Activated naive CD4-positive, alpha-beta T cell treated with Interleukin-2 at 50 U/mL for 16 hours (primary cell): ENCODE measurements around the gene CDK16.
A peak's percentile ranks its signal among the peaks of the same experiment; 100 is the strongest.

Experiments used
- DNase-seq: peaks from one replicate; pipeline ENCODE4 v3.0.0-alpha.2; 2020

The CDK16 gene

GRCh38 chrX:47228550-47229270 lies 10.2 kb downstream of the CDK16 start:
- no peak for DNase-seq

GRCh38 chrX:47229427-47229826 lies 10.9 kb downstream of the CDK16 start:
- no peak for DNase-seq

- DNase-seq, result no peak
These were observed 11.8 kb downstream of the CDK16 start for GRCh38 chrX:47230136-47230868.

- DNase-seq, result no peak
These were observed 12.7 kb downstream of the CDK16 start for GRCh38 chrX:47231167-47231566.

GRCh38 chrX:47232197-47232802 lies 13.8 kb downstream of the CDK16 start:
- no peak for DNase-seq

GRCh38 chrX:47232803-47233332 lies 14.4 kb downstream of the CDK16 start, which contains the start of gene USP11:
TSS of gene USP11 (plus strand) at chrX:47233009. CDS start at chrX:47233044, 35 bp downstream.
- DNase-seq, result peak; percentile 36

GRCh38 chrX:47233333-47234113 lies 15.0 kb downstream of the CDK16 start:
- DNase-seq, result peak; percentile 93

- no peak for DNase-seq
These were observed 16.1 kb downstream of the CDK16 start for GRCh38 chrX:47234583-47234982.

GRCh38 chrX:47235691-47236103 lies 17.2 kb downstream of the CDK16 start:
- no peak for DNase-seq

GRCh38 chrX:47239199-47239598 lies 20.7 kb downstream of the CDK16 start:
- DNase-seq, result no peak

- DNase-seq, result no peak
These were observed 21.5 kb downstream of the CDK16 start for GRCh38 chrX:47239898-47240545.

GRCh38 chrX:47240619-47241018 lies 22.1 kb downstream of the CDK16 start:
- no peak for DNase-seq

- no peak for DNase-seq
These were observed 22.9 kb downstream of the CDK16 start for GRCh38 chrX:47241201-47242011.

- no peak for DNase-seq
These were observed 23.8 kb downstream of the CDK16 start for GRCh38 chrX:47242321-47242720.

GRCh38 chrX:47243351-47243750 lies 24.9 kb downstream of the CDK16 start:
- DNase-seq, result no peak

GRCh38 chrX:47244676-47245075 lies 26.2 kb downstream of the CDK16 start:
- DNase-seq, result no peak

- no peak for DNase-seq
These were observed 26.7 kb downstream of the CDK16 start for GRCh38 chrX:47245156-47245555.

GRCh38 chrX:47247206-47247998 lies 28.9 kb downstream of the CDK16 start:
- peak; percentile 3 for DNase-seq

GRCh38 chrX:47247999-47248320 lies 29.5 kb downstream of the CDK16 start:
- no peak for DNase-seq

GRCh38 chrX:47248576-47248975 lies 30.1 kb downstream of the CDK16 start:
- DNase-seq, result no peak

GRCh38 chrX:47250017-47250347 lies 31.5 kb downstream of the CDK16 start:
- no peak for DNase-seq
